Measurements from ENCODE around the gene AP3S1.
"Not testable (repeated sequence)": the region's sequence is repeated elsewhere in the genome, so short reads cannot be mapped to it uniquely, and the experiment has no call there.

The AP3S1 gene

GRCh38 chr5:115801152-115801551 lies 40.6 kb upstream of the AP3S1 start:
- Histone ChIP-seq H2AFZ (no peak overlapping the region), H3K4me1 (no peaks in the 10 kb centered on the region), H3K9ac (no peak overlapping the region), H3K36me3 (ENCODE audit: control insufficient read depth, insufficient read depth, low read length) (no peaks in the 10 kb centered on the region), H3K4me2 (ENCODE audit: low read length) (no peak overlapping the region), H3K79me2 (no peaks in the 10 kb centered on the region), H3K9me3 (ENCODE audit: control insufficient read depth, low read length) (no peaks in the 10 kb centered on the region), H3K4me3 (ENCODE audit: low read depth, low read length) (no peak overlapping the region), H3K27me3 (ENCODE audit: control insufficient read depth, insufficient read depth, low read length) (no peaks in the 10 kb centered on the region), H3K27ac (no peak overlapping the region)
- TF ChIP-seq CTCF (IDR thresholded peaks at IDR 0.05): no peak

- Histone ChIP-seq H3K9me3 (ENCODE audit: control insufficient read depth, low read length) (no peaks in the 10 kb centered on the region), H2AFZ (no peak overlapping the region), H3K4me3 (ENCODE audit: low read depth, low read length) (no peak overlapping the region), H3K4me2 (ENCODE audit: low read length) (no peak overlapping the region), H3K4me1 (no peaks in the 10 kb centered on the region), H3K36me3 (ENCODE audit: control insufficient read depth, insufficient read depth, low read length) (no peaks in the 10 kb centered on the region), H3K27me3 (ENCODE audit: control insufficient read depth, insufficient read depth, low read length) (no peaks in the 10 kb centered on the region), H3K27ac (no peak overlapping the region), H3K9ac (no peak overlapping the region), H3K79me2 (no peaks in the 10 kb centered on the region)
- TF ChIP-seq CTCF (IDR thresholded peaks at IDR 0.05): no peak
Measured at GRCh38 chr5:115801984-115802383, 39.8 kb upstream of the AP3S1 start.

GRCh38 chr5:115806986-115807653 lies 34.6 kb upstream of the AP3S1 start:
- Histone ChIP-seq H3K4me1 (no peaks in the 10 kb centered on the region), H3K9me3 (ENCODE audit: control insufficient read depth, low read length) (no peaks in the 10 kb centered on the region), H3K36me3 (ENCODE audit: control insufficient read depth, insufficient read depth, low read length) (no peaks in the 10 kb centered on the region), H3K79me2 (no peaks in the 10 kb centered on the region), H3K9ac (no peak overlapping the region), H3K4me2 (ENCODE audit: low read length) (no peak overlapping the region), H2AFZ (peak overlapping the region; percentile 3), H3K27ac (no peak overlapping the region), H3K4me3 (ENCODE audit: low read depth, low read length) (no peak overlapping the region), H3K27me3 (ENCODE audit: control insufficient read depth, insufficient read depth, low read length) (no peaks in the 10 kb centered on the region)
- no peak for TF ChIP-seq CTCF (IDR thresholded peaks at IDR 0.05)

GRCh38 chr5:115807654-115808052 lies 34.1 kb upstream of the AP3S1 start:
- Histone ChIP-seq H3K9me3 (ENCODE audit: control insufficient read depth, low read length) (no peaks in the 10 kb centered on the region), H3K27ac (no peak overlapping the region), H3K36me3 (ENCODE audit: control insufficient read depth, insufficient read depth, low read length) (no peaks in the 10 kb centered on the region), H3K4me1 (no peaks in the 10 kb centered on the region), H3K27me3 (ENCODE audit: control insufficient read depth, insufficient read depth, low read length) (no peaks in the 10 kb centered on the region), H3K4me2 (ENCODE audit: low read length) (no peak overlapping the region), H3K9ac (no peak overlapping the region), H3K79me2 (no peaks in the 10 kb centered on the region), H2AFZ (no peak overlapping the region), H3K4me3 (ENCODE audit: low read depth, low read length) (no peak overlapping the region)
- no peak for TF ChIP-seq CTCF (IDR thresholded peaks at IDR 0.05)

- not testable (repeated sequence) for H3K9me3 ChIP-seq (ENCODE audit: control insufficient read depth, low read length); H3K79me2 ChIP-seq; H3K36me3 ChIP-seq (ENCODE audit: control insufficient read depth, insufficient read depth, low read length); H2AFZ ChIP-seq; H3K9ac ChIP-seq; H3K4me2 ChIP-seq (ENCODE audit: low read length); H3K27ac ChIP-seq; H3K4me3 ChIP-seq (ENCODE audit: low read depth, low read length); H3K27me3 ChIP-seq (ENCODE audit: control insufficient read depth, insufficient read depth, low read length); H3K4me1 ChIP-seq
Measured at GRCh38 chr5:115808066-115808465, 33.7 kb upstream of the AP3S1 start.

Data from parathyroid adenoma (tissue), 2 donors.